ENCODE results near the gene AFF2.

The AFF2 gene

GRCh38 chrX:148600131-148600530 lies 99.7 kb downstream of the AFF2 start:
- TF ChIP-seq TOX (CRISPR knock-in tag; IDR thresholded peaks at IDR 0.05; ENCODE audit: borderline replicate concordance) = no peak
- no peak for TF ChIP-seq ESRRG (CRISPR knock-in tag; IDR thresholded peaks at IDR 0.05)
- no peak for TF ChIP-seq ZNF8 (CRISPR knock-in tag; IDR thresholded peaks at IDR 0.05)
- no peak for TF ChIP-seq SNAI2 (CRISPR knock-in tag; IDR thresholded peaks at IDR 0.05)
- TF ChIP-seq ZNF70 (CRISPR knock-in tag; IDR thresholded peaks at IDR 0.05) = no peak
- TF ChIP-seq ZFP3 (CRISPR knock-in tag; IDR thresholded peaks at IDR 0.05) = no peak
- TF ChIP-seq TSHZ2 (CRISPR knock-in tag; IDR thresholded peaks at IDR 0.05) = no peak
- TF ChIP-seq ZNF565 (CRISPR knock-in tag; conservative IDR thresholded peaks at IDR 0.05; ENCODE audit: low read depth) = no peak
- no peak for TF ChIP-seq TCF4 (CRISPR knock-in tag; IDR thresholded peaks at IDR 0.05; ENCODE audit: borderline replicate concordance)
- no peak for TF ChIP-seq POU6F1 (CRISPR knock-in tag; IDR thresholded peaks at IDR 0.05; ENCODE audit: borderline replicate concordance, low read depth)
- TF ChIP-seq, protein P1, sequence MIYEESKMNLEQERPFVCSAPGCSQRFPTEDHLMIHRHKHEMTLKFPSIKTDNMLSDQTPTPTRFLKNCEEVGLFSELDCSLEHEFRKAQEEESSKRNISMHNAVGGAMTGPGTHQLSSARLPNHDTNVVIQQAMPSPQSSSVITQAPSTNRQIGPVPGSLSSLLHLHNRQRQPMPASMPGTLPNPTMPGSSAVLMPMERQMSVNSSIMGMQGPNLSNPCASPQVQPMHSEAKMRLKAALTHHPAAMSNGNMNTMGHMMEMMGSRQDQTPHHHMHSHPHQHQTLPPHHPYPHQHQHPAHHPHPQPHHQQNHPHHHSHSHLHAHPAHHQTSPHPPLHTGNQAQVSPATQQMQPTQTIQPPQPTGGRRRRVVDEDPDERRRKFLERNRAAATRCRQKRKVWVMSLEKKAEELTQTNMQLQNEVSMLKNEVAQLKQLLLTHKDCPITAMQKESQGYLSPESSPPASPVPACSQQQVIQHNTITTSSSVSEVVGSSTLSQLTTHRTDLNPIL (CRISPR knock-in tag; IDR thresholded peaks at IDR 0.05; ENCODE audit: low read depth) = no peak
- TF ChIP-seq ARNTL (CRISPR knock-in tag; IDR thresholded peaks at IDR 0.05; ENCODE audit: borderline replicate concordance, low read depth) = no peak
- no peak for TF ChIP-seq ZFP30 (CRISPR knock-in tag; IDR thresholded peaks at IDR 0.05)
- no peak for TF ChIP-seq RARB (CRISPR knock-in tag; IDR thresholded peaks at IDR 0.05)
- TF ChIP-seq PPARA (CRISPR knock-in tag; IDR thresholded peaks at IDR 0.05; ENCODE audit: borderline replicate concordance) = no peak
- TF ChIP-seq CSDC2 (CRISPR knock-in tag; IDR thresholded peaks at IDR 0.05) = no peak
- no peak for TF ChIP-seq BACH2 (CRISPR knock-in tag; IDR thresholded peaks at IDR 0.05; ENCODE audit: borderline replicate concordance)
- no peak for TF ChIP-seq ISL1 (CRISPR knock-in tag; IDR thresholded peaks at IDR 0.05)
- TF ChIP-seq GLIS3 (CRISPR knock-in tag; IDR thresholded peaks at IDR 0.05) = no peak
- ATAC-seq = no peak

GRCh38 chrX:148600581-148600980 lies 100.2 kb downstream of the AFF2 start:
- TF ChIP-seq CSDC2 (CRISPR knock-in tag; IDR thresholded peaks at IDR 0.05) (no peak), OSR1 (CRISPR knock-in tag; IDR thresholded peaks at IDR 0.05) (no peak), ESRRG (CRISPR knock-in tag; IDR thresholded peaks at IDR 0.05) (no peak), BACH2 (CRISPR knock-in tag; IDR thresholded peaks at IDR 0.05; ENCODE audit: borderline replicate concordance) (no peak), ZNF70 (CRISPR knock-in tag; IDR thresholded peaks at IDR 0.05) (no peak), ZFP3 (CRISPR knock-in tag; IDR thresholded peaks at IDR 0.05) (no peak), TOX (CRISPR knock-in tag; IDR thresholded peaks at IDR 0.05; ENCODE audit: borderline replicate concordance) (no peak), ZFP30 (CRISPR knock-in tag; IDR thresholded peaks at IDR 0.05) (no peak), ARNTL (CRISPR knock-in tag; IDR thresholded peaks at IDR 0.05; ENCODE audit: borderline replicate concordance, low read depth) (no peak), PPARA (CRISPR knock-in tag; IDR thresholded peaks at IDR 0.05; ENCODE audit: borderline replicate concordance) (no peak), ZNF565 (CRISPR knock-in tag; conservative IDR thresholded peaks at IDR 0.05; ENCODE audit: low read depth) (no peak), GLIS3 (CRISPR knock-in tag; IDR thresholded peaks at IDR 0.05) (no peak), TCF4 (CRISPR knock-in tag; IDR thresholded peaks at IDR 0.05; ENCODE audit: borderline replicate concordance) (no peak), RARB (CRISPR knock-in tag; IDR thresholded peaks at IDR 0.05) (no peak), ISL1 (CRISPR knock-in tag; IDR thresholded peaks at IDR 0.05) (no peak), TSHZ2 (CRISPR knock-in tag; IDR thresholded peaks at IDR 0.05) (no peak)
- TF ChIP-seq, protein P2, sequence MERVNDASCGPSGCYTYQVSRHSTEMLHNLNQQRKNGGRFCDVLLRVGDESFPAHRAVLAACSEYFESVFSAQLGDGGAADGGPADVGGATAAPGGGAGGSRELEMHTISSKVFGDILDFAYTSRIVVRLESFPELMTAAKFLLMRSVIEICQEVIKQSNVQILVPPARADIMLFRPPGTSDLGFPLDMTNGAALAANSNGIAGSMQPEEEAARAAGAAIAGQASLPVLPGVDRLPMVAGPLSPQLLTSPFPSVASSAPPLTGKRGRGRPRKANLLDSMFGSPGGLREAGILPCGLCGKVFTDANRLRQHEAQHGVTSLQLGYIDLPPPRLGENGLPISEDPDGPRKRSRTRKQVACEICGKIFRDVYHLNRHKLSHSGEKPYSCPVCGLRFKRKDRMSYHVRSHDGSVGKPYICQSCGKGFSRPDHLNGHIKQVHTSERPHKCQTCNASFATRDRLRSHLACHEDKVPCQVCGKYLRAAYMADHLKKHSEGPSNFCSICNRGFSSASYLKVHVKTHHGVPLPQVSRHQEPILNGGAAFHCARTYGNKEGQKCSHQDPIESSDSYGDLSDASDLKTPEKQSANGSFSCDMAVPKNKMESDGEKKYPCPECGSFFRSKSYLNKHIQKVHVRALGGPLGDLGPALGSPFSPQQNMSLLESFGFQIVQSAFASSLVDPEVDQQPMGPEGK (CRISPR knock-in tag; IDR thresholded peaks at IDR 0.05; ENCODE audit: borderline replicate concordance) = no peak
- TF ChIP-seq, protein P1 (CRISPR knock-in tag; IDR thresholded peaks at IDR 0.05; ENCODE audit: low read depth) = no peak
- ATAC-seq = no peak
